GM19397 (cell line): ENCODE results near the gene JAZF1.

Source experiments
- ATAC-seq: cut with Tn5 transposase; IDR thresholded peaks from one replicate; pipeline ENCODE4 v1.9.1; 2021; ENCODE audit warnings: mild to moderate bottlenecking, moderate library complexity; ENCODE audit not compliant: unreplicated experiment

The JAZF1 gene

GRCh38 chr7:28168393-28169158 lies 12.0 kb downstream of the JAZF1 start:
- no peak for ATAC-seq

DNA sequence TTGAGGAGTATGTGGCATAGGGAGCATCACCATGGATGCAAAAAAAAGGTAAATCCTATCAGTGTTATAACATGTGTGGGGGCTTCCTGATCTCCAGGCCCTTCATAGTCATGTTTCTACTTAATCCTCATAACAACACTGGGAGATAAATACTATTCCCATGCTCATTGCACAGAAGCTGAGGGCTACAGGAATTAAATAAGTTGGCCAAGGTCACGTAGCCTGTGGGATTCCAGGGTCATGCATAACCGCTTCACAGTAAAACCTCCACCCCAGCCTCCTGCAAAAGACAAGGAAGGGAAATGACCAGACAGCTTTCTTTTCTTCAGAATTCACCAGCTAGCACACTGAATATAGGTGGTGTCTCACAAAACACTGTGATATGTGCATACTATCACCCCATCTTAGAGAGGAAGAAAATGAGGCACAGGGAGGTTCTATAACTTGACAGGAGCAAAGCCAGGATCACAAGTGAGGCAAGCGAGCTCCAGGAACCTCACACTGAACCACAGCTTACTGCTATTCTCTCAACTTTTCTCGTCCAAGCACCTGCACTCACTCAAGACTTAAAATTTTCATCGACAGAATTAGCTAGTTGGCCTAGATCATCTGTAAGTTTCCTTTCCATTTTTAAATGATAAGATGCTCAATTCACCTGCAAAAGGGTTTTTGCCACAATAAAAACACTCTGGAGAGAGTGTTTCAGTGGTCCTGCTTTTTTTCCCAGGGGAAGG lies 13.4 kb downstream of the JAZF1 start:
- ATAC-seq: no peak

DNA sequence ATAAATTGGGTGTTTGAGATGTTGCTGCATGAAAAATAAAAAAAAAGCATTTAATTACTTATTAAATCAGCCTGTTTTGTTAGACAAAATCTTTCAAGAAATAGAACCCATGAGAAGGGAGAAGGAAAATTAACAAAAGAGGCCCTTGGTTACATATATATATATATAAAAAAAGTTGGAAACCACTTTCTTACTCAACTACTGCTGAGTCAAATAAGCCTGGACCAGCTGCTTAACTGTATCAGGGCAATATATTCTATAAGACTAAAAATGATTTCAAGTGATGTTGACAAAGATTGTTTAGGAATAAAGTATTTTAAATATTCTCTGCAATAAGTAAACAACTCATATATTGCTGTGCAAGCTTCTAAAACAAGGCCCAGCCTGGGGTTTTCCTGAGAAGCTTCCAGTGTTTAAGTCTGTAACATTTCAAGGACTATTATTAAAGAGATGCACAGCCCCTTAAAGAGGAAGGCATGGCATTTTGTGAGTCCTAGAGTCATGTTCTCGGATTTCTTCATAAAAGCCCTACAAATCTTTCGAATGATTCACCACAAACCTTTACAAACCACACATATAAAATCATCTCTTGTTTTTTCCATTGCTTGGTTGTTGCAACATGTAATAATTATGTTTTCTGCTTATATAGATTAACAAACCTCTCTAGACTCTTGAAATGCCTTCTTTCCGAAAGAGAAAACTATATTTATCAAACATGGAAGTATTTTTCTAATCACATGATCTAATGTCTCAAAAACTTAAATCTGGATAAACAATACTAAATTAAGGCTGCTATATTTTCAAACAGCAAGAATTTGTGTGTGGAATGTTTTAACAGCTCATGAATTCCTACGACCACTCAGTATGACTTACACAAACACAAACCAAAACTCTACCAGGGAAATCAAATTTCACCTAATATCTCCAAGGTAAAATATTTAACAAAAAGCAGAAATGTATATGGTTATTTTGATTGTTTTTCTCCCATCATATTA lies 14.3 kb downstream of the JAZF1 start:
- no peak for ATAC-seq

GRCh38 chr7:28165261-28165660 lies 15.3 kb downstream of the JAZF1 start:
- ATAC-seq: no peak

- ATAC-seq: no peak
Observed at GRCh38 chr7:28163949-28164348, 16.6 kb downstream of the JAZF1 start.

- ATAC-seq: no peak
Observed at GRCh38 chr7:28161331-28161730, 19.3 kb downstream of the JAZF1 start.

DNA sequence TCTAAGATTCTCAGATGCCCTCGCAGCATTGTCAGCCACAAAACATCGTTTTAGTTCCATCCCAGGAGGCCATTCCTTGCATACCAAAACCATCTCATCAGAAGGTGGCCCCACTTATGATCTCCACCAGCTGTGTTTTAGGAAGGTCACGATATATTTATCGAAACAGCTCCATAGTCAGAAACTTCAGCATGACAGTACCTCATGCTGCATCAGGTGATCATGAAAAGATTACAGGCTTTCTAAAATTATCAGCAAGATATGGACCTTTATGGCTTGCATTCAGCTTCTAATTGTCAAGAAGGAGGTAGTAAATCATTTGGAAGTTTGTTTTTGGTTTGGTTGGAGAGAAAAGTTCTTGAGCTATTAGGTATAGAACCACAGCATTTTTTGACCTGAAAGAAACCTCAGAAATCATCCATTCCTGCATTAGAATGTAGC lies 20.0 kb downstream of the JAZF1 start:
- no peak for ATAC-seq

DNA sequence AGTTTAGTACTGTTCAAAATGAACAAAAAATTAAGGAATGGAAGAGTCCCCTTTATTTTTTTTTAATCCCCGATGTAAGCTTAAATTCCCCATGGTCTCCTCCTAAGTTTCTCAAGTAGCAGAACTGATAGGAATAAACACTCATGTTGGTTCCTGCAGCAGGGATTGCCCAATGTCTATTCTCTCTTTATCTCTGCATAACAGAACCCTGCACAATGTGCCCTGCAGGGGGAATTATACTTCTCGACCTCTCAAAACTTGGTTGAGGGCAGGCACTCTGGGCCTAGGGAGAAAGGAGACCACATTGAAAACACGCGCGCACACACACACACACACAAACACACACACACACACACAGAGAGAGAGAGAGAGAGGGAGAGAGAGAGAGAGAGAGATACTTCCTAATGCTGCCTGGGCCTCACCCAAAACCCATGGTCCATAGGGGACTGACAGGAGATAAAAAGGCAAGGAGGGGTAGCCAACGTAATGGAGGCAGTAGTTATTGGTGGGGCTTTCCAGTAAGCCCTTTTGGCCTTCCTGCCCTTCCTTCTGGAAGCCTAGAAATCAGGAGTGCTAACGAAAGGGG lies 22.7 kb downstream of the JAZF1 start:
- no peak for ATAC-seq

GRCh38 chr7:28157076-28157745 lies 23.4 kb downstream of the JAZF1 start:
- no peak for ATAC-seq

DNA sequence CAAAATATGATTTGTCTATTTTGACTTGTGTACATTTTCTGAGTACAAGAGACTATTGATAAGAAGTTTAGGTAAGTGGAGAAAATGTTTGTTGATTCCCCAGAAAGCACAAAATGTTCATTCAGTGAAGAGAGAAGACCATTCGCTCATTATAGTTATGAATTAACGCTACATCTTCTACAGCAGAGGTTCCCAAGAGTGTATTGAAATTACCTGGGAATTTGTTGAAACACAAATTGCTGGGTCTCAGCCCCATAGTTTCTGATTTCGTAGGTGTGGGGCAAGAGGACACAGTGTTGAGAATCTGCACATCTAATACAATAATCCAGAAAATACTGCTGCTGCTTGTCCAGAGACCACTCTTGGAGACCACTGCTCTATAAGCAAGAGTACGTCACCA lies 24.2 kb downstream of the JAZF1 start:
- ATAC-seq: no peak

GRCh38 chr7:28155964-28156363 lies 24.6 kb downstream of the JAZF1 start:
- no peak for ATAC-seq

DNA sequence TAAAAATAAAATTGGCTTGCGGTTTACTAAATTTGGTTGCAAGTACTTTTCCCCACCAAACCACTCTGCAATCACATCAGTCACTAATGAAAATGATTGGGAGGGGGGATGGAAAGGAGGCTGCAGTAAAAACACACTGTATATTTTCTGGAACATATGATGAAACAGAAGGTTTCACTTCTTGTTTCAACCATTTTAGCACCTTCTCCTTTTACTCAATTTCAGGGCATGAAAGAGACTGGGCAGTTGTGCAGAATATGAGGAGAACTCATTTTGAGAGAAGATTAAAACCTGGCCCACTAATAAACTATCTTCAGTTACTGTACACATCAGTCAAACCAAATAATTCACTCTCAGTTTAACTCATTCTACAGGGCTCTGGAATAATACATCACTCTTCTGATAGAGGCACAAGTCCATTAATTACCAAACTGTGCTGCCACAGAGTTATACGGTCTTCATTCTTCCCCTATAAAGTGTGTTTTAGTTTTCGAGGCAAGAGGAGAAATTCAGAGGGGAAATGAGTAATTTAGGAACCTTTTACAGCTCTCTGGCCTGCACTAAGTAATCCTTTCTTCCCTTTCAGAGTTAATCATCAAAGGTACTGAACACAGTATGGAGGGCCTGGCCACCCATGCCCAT lies 25.5 kb downstream of the JAZF1 start:
- ATAC-seq: peak; percentile 73

- ATAC-seq: no peak
Observed at GRCh38 chr7:28152594-28152993, 28.0 kb downstream of the JAZF1 start.

GRCh38 chr7:28151965-28152364 lies 28.6 kb downstream of the JAZF1 start:
- no peak for ATAC-seq

DNA sequence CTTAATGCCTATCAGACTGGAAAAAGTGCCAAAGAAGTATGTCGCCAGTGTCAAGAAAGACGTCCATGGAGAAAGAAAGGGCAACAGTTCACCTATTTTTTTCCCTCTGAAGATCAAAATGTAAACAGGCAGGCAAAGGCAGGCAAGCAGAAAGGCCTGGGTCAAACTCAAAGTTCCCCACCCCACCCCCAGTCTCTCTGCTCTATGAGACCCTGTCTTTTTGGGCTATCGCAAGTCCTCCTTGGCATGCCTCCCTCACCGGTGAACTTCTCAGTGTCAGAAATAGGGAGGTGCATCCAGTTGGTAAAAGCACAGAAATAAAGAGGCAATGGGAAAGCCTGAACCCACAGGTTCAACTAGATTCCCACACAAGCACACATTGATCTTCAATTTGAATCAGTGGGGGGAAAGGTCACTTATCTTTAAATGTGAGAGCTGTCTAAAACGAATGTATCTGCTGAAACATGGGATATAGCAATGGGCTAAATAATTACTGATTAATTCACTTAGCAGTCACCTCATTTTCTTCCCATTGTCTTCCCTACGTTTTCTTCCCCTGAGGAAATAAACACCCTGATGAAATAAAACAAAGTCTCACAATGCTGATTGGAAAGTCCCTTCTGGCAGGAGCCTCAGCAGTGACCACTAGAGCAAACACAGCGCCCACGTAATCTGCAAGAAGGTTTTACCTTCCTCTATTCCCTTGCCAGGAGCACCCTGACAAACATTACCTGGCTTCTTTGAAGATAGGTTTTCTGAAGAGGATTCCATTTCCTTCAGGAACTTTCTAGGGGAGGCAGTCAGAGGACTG lies 31.1 kb downstream of the JAZF1 start:
- ATAC-seq: no peak

DNA sequence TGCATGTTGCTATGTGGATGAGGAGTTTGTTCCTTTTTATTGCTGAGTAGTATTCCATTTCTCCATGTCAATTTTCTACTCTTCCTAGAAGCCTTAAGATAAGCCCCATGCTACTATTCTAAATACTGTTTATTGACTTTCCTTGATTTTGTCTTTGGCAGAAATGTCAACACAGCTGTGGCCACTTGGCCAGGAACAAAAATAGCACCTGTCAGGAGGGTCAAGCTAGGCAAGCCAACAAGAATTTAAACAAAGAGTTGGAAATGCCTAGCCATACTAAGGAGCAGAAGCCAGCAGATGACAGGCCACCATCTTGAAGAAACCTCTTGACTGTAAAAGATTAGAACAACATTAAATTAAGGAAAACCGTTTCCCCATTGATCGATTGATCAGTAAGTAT lies 34.7 kb downstream of the JAZF1 start:
- no peak for ATAC-seq

DNA sequence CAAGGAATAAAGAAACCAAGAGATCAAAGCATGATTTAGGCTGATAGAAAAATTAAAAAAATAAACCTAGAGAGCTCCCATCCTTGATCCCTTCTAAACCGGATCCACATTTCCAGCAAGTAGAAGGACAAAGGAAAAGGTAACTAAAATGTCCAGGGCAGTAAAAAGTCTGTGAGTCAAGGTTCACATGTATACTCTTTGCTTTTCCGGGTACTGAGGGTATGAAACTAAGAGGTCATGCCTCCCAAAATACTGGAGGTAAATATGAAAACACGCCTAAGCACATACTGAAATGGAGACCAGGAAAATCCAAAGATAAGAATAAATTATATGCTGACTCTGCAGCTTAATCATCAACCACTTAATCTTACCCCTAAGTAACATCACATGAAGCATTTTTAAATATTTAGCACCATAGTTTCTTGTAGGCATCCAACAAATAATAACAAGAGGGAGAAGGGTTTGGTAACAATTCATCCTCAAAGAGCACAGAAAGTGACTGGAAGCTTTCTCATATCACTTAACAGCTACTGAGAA lies 35.4 kb downstream of the JAZF1 start:
- no peak for ATAC-seq

- no peak for ATAC-seq
Observed at GRCh38 chr7:28144266-28144665, 36.3 kb downstream of the JAZF1 start.

DNA sequence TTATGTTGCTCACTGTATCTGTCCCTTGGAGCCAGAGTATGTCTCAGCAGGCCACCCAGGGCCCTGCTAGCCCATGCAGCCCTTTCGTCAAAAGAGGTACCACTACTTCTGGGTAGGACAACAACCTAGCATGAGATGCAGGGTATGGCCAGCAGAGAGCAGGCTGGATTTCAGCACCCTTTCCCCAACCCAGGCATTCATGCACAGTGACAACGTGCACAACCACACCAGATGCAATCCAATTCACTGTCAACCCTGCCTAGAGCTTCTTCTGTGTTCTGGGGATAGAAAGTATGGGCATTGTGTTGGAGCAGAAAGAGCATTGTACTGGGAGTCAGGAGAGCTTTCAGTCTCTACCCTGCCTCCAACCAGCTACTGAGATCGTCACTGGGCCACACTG lies 37.9 kb downstream of the JAZF1 start:
- ATAC-seq: no peak
